WERI-Rb-1 (cell line): ENCODE measurements around the gene SOD2.

ENCODE experiments used
- DNase-seq: peaks from one replicate; pipeline ENCODE4 v3.0.0-alpha.2; 2020
- H3K27ac ChIP-seq: fragments of 250-450 bp; sonication (Bioruptor Pico); 2 replicates; pipeline ENCODE4 v1.5.1; 2020; ENCODE audit warnings: mild to moderate bottlenecking, moderate library complexity
- H3K27me3 ChIP-seq: fragments of 250-450 bp; sonication (Bioruptor Pico); 2 replicates; pipeline ENCODE4 v1.5.1; 2021; ENCODE audit warnings: mild to moderate bottlenecking, low read depth, moderate library complexity; ENCODE audit not compliant: insufficient read depth, severe bottlenecking
- H3K36me3 ChIP-seq: fragments of 250-450 bp; sonication (Bioruptor Pico); 2 replicates; pipeline ENCODE4 v1.5.1; 2020; ENCODE audit warnings: mild to moderate bottlenecking, moderate library complexity
- H3K4me3 ChIP-seq: 2 replicates; pipeline ENCODE4 v1.5.1; 2011; ENCODE audit warnings: low read depth, mild to moderate bottlenecking, control low read depth, low read length
- H3K9me3 ChIP-seq: fragments of 250-450 bp; sonication (Bioruptor Pico); 2 replicates; pipeline ENCODE4 v1.5.1; 2021; ENCODE audit warnings: mild to moderate bottlenecking, moderate library complexity; ENCODE audit not compliant: severe bottlenecking
- TF ChIP-seq, protein P1 (sequence below): IDR thresholded peaks from 2 replicates; pipeline ENCODE4 v1.5.1; 2011; ENCODE audit warnings: low read depth, mild to moderate bottlenecking, control low read depth, inconsistent platforms, low read length

Gene SOD2

DNA sequence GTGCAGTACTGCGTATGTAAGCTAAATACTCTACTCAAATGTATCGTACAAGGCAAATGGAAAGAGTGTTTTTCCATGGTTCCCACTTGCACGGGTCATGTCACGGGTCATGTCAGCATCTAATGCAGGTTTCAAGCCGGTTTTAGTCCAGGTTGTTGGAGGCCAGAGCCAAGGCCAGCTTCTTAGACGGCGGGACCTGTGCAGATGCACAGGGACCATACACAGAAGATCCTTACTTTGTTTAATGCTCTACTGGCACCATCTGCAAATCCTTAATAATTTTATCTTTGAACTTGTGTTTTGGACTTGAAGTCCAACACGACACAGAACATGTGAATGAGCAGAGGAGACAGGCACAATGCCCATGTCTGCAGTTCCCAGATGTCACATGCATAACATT is 42.7 kb downstream of the SOD2 start:
- Histone ChIP-seq H3K27ac (no peak overlapping the region), H3K36me3 (no peaks in the 10 kb centered on the region), H3K27me3 (no peaks in the 10 kb centered on the region), H3K4me3 (no peak overlapping the region), H3K9me3 (no peaks in the 10 kb centered on the region)
- TF ChIP-seq, protein P1, sequence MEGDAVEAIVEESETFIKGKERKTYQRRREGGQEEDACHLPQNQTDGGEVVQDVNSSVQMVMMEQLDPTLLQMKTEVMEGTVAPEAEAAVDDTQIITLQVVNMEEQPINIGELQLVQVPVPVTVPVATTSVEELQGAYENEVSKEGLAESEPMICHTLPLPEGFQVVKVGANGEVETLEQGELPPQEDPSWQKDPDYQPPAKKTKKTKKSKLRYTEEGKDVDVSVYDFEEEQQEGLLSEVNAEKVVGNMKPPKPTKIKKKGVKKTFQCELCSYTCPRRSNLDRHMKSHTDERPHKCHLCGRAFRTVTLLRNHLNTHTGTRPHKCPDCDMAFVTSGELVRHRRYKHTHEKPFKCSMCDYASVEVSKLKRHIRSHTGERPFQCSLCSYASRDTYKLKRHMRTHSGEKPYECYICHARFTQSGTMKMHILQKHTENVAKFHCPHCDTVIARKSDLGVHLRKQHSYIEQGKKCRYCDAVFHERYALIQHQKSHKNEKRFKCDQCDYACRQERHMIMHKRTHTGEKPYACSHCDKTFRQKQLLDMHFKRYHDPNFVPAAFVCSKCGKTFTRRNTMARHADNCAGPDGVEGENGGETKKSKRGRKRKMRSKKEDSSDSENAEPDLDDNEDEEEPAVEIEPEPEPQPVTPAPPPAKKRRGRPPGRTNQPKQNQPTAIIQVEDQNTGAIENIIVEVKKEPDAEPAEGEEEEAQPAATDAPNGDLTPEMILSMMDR = no peak
- DNase-seq = no peak

- Histone ChIP-seq H3K36me3 (no peaks in the 10 kb centered on the region), H3K27me3 (no peaks in the 10 kb centered on the region), H3K27ac (no peak overlapping the region), H3K9me3 (no peaks in the 10 kb centered on the region), H3K4me3 (no peak overlapping the region)
- TF ChIP-seq, protein P1 = no peak
- DNase-seq = no peak
These were observed 43.6 kb downstream of the SOD2 start for GRCh38 chr6:159649441-159649840.

- DNase-seq = no peak
- no peaks in the 10 kb centered on the region for H3K36me3 ChIP-seq
- TF ChIP-seq, protein P1 = no peak
- H3K27ac ChIP-seq = no peak overlapping the region
- no peaks in the 10 kb centered on the region for H3K27me3 ChIP-seq
- no peak overlapping the region for H3K4me3 ChIP-seq
- H3K9me3 ChIP-seq = no peaks in the 10 kb centered on the region
These were observed 46.3 kb downstream of the SOD2 start for GRCh38 chr6:159646733-159647132.

DNA sequence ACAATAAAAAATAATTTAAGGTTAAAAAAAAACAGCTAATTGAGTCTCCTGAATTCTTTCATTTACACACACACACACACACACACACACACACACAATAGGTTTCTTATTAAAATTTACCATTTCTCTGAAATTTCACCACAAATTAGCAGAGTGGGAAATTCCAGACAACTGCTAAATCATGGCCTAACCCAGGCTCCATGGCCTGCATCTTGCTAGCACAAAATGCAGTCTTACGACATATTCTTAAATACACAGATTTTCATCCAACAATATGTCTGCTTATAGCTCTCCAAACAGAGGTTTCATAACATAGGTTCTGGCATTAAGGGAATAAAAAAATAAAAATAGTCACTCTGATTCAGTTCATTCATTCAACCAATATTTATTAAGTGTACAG is 46.9 kb downstream of the SOD2 start:
- Histone ChIP-seq H3K27ac (no peak overlapping the region), H3K27me3 (no peaks in the 10 kb centered on the region), H3K4me3 (no peak overlapping the region), H3K36me3 (no peaks in the 10 kb centered on the region), H3K9me3 (no peaks in the 10 kb centered on the region)
- no peak for DNase-seq
- TF ChIP-seq, protein P1 = no peak

DNA sequence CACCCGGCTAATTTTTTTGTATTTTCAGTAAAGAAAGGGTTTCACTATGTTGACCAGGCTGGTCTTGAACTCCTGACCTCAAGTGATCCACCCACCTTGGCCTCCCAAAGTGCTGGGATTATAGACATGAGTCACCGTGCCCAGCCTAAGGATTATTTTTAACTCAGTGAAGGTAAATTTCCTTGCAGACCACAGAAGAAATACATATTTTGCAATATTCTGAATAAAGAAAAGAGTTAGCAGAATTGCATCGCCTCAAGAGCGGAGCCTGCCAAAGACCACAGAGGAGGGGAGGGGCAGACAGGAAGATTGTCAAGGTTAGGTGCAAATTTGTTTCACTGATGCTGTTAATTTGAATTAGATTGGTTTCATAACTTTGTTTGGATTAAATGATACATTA is 47.4 kb downstream of the SOD2 start:
- H3K27me3 ChIP-seq = no peaks in the 10 kb centered on the region
- no peaks in the 10 kb centered on the region for H3K36me3 ChIP-seq
- DNase-seq = no peak
- no peak overlapping the region for H3K27ac ChIP-seq
- no peaks in the 10 kb centered on the region for H3K9me3 ChIP-seq
- no peak overlapping the region for H3K4me3 ChIP-seq
- TF ChIP-seq, protein P1 = no peak
